ENCODE measurements around the gene RPS6KL1.
A peak's percentile ranks its signal among the peaks of the same experiment; 100 is the strongest.

Gene RPS6KL1

GRCh38 chr14:74963178-74963704 lies 40.2 kb upstream of the RPS6KL1 start:
- Mint-ChIP-seq H3K27me3 (ENCODE audit: low read depth) (peaks cover 6% of the 10 kb centered on the region), H3K4me3 (peak overlapping the region in 1 of 3 experiments; percentile 37), H3K9me3 (no peaks in the 10 kb centered on the region), H3K4me1 (peaks cover 34% of the 10 kb centered on the region), H3K36me3 (ENCODE audit: low read depth) (peaks cover 4% of the 10 kb centered on the region), H3K27ac (peak overlapping the region in 2 of 3 experiments; percentile 48 to 80)
- no peak for TF ChIP-seq CTCF (IDR thresholded peaks at IDR 0.05; ENCODE audit: unreplicated experiment in 3 of 3)

GRCh38 chr14:74962493-74962892 lies 39.4 kb upstream of the RPS6KL1 start:
- no peak for TF ChIP-seq CTCF (IDR thresholded peaks at IDR 0.05; ENCODE audit: unreplicated experiment in 3 of 3)
- Mint-ChIP-seq H3K9me3 (no peaks in the 10 kb centered on the region), H3K4me1 (peaks cover 34% of the 10 kb centered on the region), H3K27me3 (ENCODE audit: low read depth) (peaks cover 6% of the 10 kb centered on the region), H3K36me3 (ENCODE audit: low read depth) (peaks cover 4% of the 10 kb centered on the region), H3K4me3 (no peak overlapping the region), H3K27ac (peak overlapping the region in 2 of 3 experiments; percentile 24 to 66)

GRCh38 chr14:74962046-74962445 lies 39.0 kb upstream of the RPS6KL1 start:
- Mint-ChIP-seq H3K27ac (peak overlapping the region in 2 of 3 experiments; percentile 24 to 66), H3K36me3 (ENCODE audit: low read depth) (peaks cover 4% of the 10 kb centered on the region), H3K9me3 (no peaks in the 10 kb centered on the region), H3K27me3 (ENCODE audit: low read depth) (peaks cover 6% of the 10 kb centered on the region), H3K4me1 (peaks cover 36% of the 10 kb centered on the region), H3K4me3 (no peak overlapping the region)
- TF ChIP-seq CTCF (IDR thresholded peaks at IDR 0.05; ENCODE audit: unreplicated experiment in 3 of 3), result no peak

- H3K27me3 Mint-ChIP-seq (ENCODE audit: low read depth), result peaks cover 6% of the 10 kb centered on the region
- H3K4me3 Mint-ChIP-seq, result no peak overlapping the region
- peaks cover 4% of the 10 kb centered on the region for H3K36me3 Mint-ChIP-seq (ENCODE audit: low read depth)
- H3K9me3 Mint-ChIP-seq, result no peaks in the 10 kb centered on the region
- no peak for TF ChIP-seq CTCF (IDR thresholded peaks at IDR 0.05; ENCODE audit: unreplicated experiment in 3 of 3)
- H3K4me1 Mint-ChIP-seq, result peaks cover 43% of the 10 kb centered on the region
- peak overlapping the region in 2 of 3 experiments; percentile 54 to 66 for H3K27ac Mint-ChIP-seq
Measured at GRCh38 chr14:74961238-74961911, 38.3 kb upstream of the RPS6KL1 start.

GRCh38 chr14:74960736-74961135 lies 37.7 kb upstream of the RPS6KL1 start:
- Mint-ChIP-seq H3K36me3 (ENCODE audit: low read depth) (peaks cover 4% of the 10 kb centered on the region), H3K9me3 (no peaks in the 10 kb centered on the region), H3K4me3 (no peak overlapping the region), H3K27ac (no peak overlapping the region), H3K4me1 (peaks cover 47% of the 10 kb centered on the region), H3K27me3 (ENCODE audit: low read depth) (peaks cover 6% of the 10 kb centered on the region)
- no peak for TF ChIP-seq CTCF (IDR thresholded peaks at IDR 0.05; ENCODE audit: unreplicated experiment in 3 of 3)
